Retina (tissue), 1 donor: Measurements from ENCODE around the gene EEF1AKMT2.

Source experiments
- DNase-seq: peaks from one replicate; pipeline ENCODE4 v3.0.0-alpha.2; 2016

Gene EEF1AKMT2

DNA sequence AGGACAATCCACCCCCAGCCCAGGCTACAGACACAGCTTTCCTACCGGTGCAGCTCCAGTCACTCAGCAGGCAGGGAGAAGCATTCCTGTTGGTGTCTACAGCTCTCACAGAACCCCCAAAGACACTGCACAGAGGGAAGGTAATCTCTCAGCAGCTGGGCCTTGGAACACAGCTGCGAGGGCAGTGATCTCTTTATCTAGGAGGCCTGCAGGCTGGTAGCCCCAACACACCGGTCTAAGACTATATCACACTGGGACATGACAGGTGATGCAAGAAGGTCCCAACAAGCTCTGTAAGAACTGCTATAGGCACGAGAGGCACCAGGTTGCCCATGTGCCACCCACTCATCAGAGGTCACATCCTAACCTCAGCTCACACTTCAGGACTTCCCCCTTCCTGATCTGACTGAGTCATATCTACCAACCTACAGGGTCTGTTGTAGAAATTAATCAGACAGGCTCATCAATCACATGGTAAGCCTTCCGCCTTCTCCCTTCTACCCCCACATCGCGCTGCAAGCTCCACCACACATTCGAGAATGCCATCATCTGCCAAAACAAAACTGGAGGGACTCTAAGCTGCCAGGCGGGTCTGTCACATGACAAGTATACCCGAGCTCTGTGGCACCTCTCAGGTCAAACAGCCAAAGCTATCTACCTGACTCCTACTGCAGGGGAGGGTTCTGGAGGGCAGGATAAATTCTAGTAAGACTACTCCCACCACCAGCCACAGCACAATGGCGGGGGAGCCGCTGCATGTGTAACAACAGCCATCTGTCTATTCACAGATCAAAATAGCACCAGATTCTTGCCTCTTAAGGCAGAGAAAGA lies 73.6 kb downstream of the EEF1AKMT2 start:
- no peak for DNase-seq

DNA sequence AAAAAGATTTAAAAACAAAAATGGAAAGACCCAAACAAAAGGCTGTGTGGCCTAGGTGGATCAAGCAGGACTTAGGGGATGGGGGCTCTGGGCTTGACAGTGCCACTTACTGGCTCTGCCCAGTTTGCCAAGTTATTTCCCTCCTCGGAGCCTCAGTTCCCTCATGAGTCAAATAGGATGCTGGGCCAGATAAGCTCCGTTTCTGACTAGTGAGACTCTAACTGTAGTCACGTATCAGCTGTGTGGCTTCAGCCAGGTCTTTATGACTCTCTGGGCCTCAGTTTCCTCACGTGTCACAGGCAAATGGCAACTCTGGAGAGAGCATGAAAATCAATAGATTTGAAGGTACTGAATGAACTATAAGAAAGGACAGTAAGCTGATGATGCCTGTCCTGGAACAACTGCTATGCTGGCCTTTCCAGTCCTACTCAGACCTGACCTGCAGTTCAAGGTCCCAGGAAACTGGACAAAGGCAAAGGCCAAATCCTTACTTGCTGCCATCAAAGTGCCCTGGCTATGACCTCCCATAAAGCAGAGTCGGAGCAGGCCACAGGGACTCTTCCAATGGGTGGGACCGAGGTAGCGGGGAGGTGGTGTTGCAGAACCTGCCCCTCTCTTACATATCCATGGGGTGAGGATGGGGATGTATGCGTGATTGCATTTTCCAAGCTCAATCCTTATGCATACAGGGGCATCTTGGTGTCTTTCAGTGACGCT lies 74.5 kb downstream of the EEF1AKMT2 start:
- DNase-seq = no peak

DNA sequence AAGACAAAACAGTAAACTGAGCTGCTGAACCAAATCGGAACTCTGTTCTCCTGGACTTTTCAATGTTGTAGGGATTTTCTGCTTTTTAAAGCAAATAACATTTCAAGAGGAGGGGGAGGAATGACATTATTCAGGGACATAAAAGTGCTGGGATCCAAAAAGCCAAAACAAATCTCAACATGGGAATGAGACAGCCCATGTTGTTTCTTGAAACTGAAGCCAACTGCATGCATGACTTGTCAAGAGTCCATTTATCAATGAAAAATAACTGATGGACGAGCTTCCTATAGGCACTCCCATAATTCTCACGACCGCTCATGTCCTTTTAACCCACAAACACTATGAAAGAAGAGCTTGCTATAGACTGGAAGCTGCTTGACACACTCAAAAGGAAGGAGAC lies 75.3 kb downstream of the EEF1AKMT2 start:
- DNase-seq = no peak

DNA sequence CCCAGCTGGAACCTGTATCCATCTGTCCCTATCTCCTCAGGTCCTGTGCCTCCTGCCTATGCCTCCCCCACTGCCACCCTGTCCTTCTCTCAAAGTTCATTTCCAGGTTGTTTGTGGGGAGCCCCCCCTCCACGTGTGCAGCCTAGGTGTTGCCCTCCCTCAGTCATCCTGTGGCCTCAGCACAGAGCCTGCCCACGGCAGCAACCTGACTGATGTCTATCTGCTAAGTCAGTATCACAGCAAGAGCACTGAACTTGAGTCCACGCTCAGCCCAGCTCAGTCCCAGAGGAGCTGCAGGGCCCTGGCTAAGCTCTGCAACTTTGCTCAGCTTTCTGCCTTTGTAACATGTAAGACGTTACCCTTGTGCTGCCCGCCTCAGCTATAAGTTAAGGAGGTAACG lies 76.2 kb downstream of the EEF1AKMT2 start:
- no peak for DNase-seq

DNA sequence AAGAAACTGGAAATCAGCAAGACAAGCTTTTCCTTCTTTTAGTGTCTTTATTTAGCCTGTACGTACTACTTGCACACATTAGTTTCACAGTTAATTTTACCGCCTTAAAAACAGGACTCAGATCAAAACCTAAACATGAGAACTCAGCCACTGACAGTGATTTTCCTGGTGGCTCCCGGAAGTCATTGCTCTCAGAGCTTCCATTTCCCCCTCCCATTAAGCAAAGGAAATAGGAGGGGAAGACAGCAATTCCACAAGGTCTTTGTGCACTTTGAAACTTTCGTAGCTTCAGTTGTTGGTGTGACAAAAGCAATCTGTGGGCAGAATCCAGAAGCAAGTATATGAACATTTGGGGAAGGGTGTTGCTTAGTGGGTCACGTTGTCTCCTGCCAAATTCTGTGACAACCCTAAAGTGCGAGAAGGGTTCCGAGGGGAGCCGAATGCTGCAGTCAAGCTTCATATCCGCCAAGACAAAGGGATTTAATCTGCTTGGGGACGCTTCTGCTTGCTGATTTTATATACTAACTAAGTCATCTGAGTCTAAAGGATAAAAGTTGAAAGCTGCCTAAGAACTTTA lies 77.9 kb downstream of the EEF1AKMT2 start:
- DNase-seq = no peak

DNA sequence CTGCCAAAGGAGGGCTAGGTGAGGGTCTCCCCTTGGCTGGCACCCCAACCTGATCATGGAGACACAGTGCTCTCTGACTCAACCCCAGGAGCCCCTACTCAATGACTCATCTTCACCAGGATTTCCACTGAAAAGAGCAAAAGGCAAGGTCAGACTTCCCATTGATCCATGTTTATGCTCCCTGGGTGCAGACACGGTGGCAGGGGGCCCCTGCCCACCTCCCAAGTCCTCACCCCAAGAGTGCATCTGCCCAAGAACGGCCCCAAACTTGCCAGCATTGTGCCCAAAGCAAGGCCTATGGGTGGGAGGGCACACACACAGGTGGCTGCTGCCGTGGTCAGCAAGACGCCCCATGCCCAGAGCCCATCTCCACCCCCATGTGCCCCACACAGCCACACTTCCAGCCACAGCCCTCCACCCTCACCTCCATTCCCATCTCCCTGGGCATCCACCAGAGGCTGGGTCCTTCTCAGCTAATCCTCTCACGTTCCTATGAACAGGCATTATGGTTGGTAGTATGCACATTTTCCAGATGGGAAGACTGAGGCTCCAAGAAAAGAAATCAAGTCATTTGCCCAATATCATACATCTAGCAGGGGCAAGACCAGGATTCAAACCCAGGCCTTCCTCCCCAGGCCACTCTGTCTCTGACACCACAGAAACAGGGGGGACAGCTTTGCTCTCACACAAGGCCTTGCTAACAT lies 78.8 kb downstream of the EEF1AKMT2 start:
- no peak for DNase-seq

DNA sequence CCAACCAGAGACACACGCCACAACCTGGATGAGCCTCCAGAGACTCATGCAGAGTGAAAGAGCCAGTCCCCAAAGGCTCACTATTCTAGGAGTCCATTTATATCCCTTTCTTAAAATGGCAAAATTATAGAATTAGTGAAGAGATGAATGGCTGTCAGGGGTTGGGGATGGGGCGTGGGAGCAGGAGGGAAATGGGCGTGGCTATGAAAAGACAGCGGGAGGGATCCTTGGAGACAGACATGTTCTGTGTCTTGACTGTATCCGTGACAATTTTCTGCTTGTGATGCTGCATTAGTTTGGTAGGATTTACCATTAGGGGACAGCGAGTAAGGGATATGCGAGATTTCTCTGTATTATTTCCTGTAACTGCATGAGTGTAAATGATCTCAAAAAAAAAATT lies 80.5 kb downstream of the EEF1AKMT2 start:
- no peak for DNase-seq

DNA sequence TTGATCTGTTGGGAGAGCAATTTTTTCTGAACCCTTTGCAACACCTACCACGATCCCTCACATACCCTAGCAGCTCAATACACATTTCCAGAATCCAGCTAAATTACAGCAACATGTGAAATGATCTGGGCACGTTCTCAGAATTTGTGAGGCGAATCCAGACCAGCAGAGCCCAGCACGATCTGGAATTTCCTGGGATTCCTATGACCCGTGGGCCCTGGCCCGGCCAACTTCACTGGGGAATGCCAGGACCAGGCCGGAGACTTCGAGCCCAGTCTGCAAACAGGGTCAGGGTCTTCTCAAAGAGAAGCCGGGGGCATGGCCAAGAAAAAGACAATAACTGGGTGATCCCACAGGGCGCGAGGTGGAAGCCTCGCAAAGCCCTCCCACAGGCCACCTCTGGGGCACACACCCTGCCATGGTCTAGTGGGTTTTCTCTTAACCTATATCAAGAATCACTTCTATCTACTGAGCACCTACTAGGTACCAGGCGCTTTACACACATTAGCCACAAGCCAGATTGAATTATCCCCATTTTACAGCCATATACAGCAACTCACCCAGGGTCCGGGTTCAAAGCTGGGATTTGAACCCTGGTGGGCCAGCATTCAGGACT lies 81.3 kb downstream of the EEF1AKMT2 start:
- DNase-seq = no peak

DNA sequence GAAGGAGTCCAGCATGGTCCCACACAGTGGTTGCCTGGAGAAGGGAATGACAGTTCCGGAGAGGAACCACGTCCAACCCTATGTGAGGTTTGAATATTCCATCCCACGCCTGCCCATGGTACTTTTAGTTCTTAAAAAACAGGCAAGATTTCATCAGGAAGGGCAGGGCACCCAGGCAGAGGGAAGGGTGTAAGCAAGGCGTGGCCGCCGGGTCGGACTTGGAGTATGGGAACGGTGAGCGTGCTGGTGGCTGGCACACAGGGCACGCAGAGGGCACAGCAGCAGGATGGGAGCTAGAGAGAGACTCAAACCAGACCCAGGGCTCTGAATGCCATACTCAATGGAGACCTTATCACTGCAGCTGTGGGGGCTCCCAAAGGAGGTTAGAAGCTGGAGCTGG lies 81.8 kb downstream of the EEF1AKMT2 start:
- DNase-seq = no peak

DNA sequence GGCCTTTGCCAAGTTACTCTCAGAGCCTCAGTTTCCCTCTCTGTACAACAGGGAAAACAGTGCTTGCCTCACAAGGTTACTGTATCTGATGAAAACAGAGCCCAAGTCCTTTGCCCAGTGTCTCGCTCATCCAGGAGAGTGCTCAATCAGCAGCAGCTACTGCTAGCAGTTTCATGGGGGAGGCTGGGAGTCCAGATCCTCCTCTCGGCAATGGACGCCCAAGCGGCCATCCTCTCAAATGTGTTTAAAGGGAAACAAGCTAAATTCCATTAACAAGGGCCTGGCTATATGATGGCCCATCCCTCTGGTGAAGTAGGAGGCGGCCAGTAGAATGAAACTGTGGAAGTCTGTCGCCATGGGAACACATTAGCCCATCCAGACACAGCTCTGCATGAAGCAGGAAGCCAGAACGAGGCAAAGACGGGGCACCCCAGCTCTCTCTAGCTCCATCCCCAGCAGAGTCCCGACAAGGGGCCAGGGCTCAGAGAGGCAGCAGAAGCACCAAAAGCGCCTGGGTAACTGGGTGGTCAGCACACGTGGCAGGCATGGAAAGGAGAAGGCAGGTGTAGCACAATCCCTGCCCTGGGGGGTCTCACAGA lies 82.7 kb downstream of the EEF1AKMT2 start:
- DNase-seq = peak; percentile 73

DNA sequence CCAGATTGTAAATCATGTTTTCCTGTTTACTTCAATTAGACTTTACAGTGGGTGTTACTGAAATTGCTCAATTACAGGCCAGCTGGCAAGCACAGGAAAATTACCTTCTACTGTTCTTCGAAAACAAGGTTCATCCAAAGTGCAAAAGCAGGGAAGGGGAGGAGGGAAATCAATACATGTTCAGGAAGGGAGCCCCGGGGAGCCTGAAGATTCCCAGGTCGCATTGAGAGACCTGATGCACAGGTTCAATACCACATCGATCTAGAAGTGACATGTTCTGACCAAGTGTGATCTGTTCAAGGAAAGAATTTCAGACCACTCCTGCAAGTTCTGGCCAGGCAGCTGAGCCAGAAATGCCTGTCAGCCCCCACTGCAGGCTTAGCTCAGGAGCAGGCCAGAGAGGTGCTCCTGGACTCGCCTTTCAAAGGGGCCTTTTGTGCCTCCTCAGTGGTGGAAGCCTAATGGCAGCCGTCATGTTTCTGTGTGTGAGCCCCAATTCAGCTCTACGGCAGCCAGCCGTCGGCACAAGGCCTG lies 83.4 kb downstream of the EEF1AKMT2 start:
- peak; percentile 51 for DNase-seq
